ENCODE measurements around the gene GLCE.

DNA sequence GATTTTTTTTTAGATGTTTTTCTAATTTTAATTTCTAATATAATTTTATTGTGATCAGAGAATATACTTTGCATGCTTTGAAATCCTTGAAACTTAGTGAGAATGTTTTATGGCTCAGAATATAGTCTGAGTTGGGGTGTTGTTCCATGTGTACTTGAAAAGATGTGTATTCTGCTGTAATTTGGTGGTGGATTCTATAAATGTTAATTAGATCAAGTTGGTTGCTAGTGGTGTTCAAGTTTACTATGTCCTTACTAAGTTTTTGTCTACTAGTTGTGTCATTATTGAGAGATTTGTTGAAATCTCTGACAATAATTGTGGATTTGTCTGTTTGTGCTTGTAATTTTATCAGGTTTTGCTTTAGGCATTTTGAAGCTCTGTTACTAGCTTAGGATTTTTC lies 29.7 kb downstream of the GLCE start:
- TF ChIP-seq ZNF764 (CRISPR knock-in tag; IDR thresholded peaks at IDR 0.05; ENCODE audit: low read depth): no peak
- TF ChIP-seq, protein P1, sequence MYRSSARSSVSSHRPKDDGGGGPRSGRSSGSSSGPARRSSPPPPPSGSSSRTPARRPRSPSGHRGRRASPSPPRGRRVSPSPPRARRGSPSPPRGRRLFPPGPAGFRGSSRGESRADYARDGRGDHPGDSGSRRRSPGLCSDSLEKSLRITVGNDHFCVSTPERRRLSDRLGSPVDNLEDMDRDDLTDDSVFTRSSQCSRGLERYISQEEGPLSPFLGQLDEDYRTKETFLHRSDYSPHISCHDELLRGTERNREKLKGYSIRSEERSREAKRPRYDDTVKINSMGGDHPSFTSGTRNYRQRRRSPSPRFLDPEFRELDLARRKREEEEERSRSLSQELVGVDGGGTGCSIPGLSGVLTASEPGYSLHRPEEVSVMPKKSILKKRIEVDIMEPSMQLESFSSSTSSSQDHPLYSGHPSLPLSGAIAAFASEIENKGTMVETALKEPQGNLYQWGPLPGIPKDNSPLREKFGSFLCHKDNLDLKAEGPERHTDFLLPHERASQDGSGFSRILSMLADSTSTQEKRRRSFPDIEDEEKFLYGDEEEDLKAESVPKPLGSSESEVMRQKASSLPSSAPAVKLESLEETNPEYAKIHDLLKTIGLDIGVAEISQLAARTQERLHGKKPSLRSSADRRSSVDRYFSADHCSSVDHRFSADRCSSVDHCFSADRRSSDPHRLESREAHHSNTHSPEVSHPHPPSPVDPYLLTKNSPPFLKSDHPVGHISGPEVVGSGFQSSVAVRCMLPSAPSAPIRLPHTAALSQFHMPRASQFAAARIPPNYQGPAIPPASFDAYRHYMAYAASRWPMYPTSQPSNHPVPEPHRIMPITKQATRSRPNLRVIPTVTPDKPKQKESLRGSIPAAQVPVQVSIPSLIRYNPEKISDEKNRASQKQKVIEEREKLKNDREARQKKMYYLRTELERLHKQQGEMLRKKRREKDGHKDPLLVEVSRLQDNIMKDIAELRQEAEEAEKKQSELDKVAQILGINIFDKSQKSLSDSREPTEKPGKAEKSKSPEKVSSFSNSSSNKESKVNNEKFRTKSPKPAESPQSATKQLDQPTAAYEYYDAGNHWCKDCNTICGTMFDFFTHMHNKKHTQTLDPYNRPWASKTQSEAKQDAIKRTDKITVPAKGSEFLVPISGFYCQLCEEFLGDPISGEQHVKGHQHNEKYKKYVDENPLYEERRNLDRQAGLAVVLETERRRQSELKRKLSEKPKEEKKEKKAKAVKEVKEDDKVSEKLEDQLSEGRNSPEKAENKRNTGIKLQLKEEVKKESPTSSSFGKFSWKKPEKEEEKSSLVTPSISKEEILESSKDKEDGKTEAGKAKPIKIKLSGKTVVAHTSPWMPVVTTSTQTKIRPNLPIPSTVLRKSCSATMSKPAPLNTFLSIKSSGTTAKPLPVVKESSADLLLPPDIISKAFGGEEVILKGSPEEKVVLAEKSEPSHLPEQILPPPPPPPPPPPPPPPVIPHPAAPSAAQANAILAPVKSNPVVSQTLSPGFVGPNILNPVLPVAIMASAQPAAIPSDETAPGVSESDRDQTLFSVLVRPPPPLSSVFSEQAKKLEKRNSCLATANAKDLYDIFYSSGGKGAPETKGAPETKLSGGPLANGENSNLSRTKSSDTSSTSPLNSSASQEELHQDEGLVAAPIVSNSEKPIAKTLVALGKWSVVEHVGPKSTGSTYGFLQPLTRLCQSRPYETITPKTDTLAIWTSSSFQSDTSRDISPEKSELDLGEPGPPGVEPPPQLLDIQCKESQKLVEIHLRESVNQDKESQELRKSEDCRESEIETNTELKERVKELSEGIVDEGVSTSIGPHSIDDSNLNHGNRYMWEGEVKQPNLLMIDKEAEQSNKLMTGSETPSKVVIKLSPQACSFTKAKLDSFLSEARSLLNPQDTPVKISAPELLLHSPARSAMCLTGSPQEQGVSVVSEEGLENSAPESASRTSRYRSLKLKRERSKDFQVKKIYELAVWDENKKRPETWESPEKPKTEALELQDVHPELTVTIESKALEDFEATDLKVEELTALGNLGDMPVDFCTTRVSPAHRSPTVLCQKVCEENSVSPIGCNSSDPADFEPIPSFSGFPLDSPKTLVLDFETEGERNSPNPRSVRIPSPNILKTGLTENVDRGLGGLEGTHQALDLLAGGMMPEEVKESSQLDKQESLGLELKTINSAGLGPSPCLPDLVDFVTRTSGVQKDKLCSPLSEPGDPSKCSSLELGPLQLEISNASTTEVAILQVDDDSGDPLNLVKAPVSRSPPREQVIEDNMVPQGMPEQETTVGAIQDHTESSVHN (IDR thresholded peaks at IDR 0.05; ENCODE audit: borderline replicate concordance in 1 of 2, low read depth in 1 of 2): no peak
- TF ChIP-seq, protein P2, sequence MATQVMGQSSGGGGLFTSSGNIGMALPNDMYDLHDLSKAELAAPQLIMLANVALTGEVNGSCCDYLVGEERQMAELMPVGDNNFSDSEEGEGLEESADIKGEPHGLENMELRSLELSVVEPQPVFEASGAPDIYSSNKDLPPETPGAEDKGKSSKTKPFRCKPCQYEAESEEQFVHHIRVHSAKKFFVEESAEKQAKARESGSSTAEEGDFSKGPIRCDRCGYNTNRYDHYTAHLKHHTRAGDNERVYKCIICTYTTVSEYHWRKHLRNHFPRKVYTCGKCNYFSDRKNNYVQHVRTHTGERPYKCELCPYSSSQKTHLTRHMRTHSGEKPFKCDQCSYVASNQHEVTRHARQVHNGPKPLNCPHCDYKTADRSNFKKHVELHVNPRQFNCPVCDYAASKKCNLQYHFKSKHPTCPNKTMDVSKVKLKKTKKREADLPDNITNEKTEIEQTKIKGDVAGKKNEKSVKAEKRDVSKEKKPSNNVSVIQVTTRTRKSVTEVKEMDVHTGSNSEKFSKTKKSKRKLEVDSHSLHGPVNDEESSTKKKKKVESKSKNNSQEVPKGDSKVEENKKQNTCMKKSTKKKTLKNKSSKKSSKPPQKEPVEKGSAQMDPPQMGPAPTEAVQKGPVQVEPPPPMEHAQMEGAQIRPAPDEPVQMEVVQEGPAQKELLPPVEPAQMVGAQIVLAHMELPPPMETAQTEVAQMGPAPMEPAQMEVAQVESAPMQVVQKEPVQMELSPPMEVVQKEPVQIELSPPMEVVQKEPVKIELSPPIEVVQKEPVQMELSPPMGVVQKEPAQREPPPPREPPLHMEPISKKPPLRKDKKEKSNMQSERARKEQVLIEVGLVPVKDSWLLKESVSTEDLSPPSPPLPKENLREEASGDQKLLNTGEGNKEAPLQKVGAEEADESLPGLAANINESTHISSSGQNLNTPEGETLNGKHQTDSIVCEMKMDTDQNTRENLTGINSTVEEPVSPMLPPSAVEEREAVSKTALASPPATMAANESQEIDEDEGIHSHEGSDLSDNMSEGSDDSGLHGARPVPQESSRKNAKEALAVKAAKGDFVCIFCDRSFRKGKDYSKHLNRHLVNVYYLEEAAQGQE (IDR thresholded peaks at IDR 0.05; ENCODE audit: borderline replicate concordance): no peak
- TF ChIP-seq, protein P2 (CRISPR knock-in tag; IDR thresholded peaks at IDR 0.05; ENCODE audit: low read depth): no peak
- no peak for TF ChIP-seq ZNF274 (IDR thresholded peaks at IDR 0.05; ENCODE audit: borderline replicate concordance, low read depth, low read length)
- TF ChIP-seq, protein P3, sequence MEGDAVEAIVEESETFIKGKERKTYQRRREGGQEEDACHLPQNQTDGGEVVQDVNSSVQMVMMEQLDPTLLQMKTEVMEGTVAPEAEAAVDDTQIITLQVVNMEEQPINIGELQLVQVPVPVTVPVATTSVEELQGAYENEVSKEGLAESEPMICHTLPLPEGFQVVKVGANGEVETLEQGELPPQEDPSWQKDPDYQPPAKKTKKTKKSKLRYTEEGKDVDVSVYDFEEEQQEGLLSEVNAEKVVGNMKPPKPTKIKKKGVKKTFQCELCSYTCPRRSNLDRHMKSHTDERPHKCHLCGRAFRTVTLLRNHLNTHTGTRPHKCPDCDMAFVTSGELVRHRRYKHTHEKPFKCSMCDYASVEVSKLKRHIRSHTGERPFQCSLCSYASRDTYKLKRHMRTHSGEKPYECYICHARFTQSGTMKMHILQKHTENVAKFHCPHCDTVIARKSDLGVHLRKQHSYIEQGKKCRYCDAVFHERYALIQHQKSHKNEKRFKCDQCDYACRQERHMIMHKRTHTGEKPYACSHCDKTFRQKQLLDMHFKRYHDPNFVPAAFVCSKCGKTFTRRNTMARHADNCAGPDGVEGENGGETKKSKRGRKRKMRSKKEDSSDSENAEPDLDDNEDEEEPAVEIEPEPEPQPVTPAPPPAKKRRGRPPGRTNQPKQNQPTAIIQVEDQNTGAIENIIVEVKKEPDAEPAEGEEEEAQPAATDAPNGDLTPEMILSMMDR (IDR thresholded peaks at IDR 0.05 in 2 of 3, conservative IDR thresholded peaks at IDR 0.05 in 1 of 3; ENCODE audit: insufficient read depth in 2 of 3, low read depth in 1 of 3, low read length in 3 of 3): no peak
- TF ChIP-seq CEBPB (tag; IDR thresholded peaks at IDR 0.05): no peak
